Measurements from ENCODE around the gene SYNDIG1L. TPM values are rescaled to one million over a fixed set of nuclear protein-coding genes. Genes with fewer than 3 reads are reported as not detected.
A peak's percentile ranks its signal among the peaks of the same experiment; 100 is the strongest.

Gene SYNDIG1L
- total RNA-seq, 1 experiment from 2014 or later: 0.33 TPM

DNA sequence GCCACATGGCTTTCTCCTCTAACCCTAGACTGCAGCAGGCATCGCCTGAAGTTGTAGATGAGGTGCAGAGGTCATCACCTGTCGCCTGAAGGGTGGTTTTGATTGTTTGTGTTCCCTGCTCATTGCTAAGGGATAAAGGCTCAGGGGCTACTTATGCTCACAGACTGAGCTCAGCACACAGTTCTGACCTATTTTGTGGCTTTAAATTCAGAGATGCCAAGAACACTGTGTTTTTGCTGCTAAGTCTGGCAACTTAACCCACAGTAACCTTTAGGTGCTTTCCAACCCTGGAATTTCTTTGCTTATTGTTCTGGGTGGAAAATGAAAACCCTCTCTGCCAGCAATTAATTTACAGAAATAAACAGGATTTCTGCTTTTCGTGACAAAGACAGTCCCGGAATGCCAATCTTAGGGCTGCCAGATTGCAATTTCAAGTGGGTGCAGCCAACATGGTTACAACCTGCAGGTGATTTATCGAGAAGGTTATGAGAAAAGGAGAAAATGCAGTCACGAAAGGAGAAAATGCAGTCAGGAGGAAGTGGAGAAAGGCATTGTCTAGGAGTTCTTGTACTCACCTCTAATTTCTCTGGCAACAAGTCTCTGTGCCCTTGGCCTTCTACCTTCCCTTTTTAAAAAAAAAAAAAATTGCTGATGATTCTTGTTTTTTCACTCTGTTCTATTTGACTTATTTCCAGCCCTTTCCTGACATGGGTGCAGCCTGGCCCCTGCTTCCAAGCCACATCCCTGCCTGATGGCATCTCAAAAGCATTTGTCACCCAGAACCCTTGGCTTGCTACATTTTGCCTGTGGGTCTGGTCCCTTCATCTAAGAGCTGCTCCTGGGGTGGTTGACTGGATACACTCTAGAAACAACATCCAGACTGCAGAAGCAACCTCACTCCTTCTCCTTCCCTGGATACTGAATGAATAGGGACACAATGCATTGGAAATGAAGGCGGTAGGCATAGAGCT lies 43.8 kb upstream of the SYNDIG1L start:
- Histone ChIP-seq H3K23ac (ENCODE audit: insufficient read length, low read depth, low read length) (no peak overlapping the region), H4K91ac (ENCODE audit: insufficient read length, low read depth, low read length) (no peak overlapping the region), H3K9me3 (ENCODE audit: control insufficient read depth, low read depth, low read length) (no peaks in the 10 kb centered on the region), H3K4me2 (ENCODE audit: insufficient read depth, insufficient read length, low read length) (no peak overlapping the region), H4K5ac (ENCODE audit: insufficient read length, low read depth, low read length) (no peak overlapping the region), H3K23me2 (ENCODE audit: insufficient read length, low read depth, low read length, poor library complexity, severe bottlenecking) (no peaks in the 10 kb centered on the region), H2AK5ac (ENCODE audit: insufficient read length, low read length) (no peak overlapping the region), H3T11ph (ENCODE audit: low read length) (no peak overlapping the region), H2BK15ac (ENCODE audit: low read depth, low read length) (no peak overlapping the region), H4K20me1 (ENCODE audit: control insufficient read depth, insufficient read depth, insufficient read length) (no peaks in the 10 kb centered on the region), H3K4me1 (ENCODE audit: insufficient read depth, low read length) (no peaks in the 10 kb centered on the region), H3K18ac (ENCODE audit: insufficient read length, low read depth, low read length) (no peak overlapping the region), H4K8ac (replicated peaks; ENCODE audit: insufficient read length, low read depth, low read length) (no peak overlapping the region), H3K27ac (ENCODE audit: insufficient read length, low read depth, low read length) (no peak overlapping the region), H2BK12ac (ENCODE audit: insufficient read length, low read depth, low read length) (no peak overlapping the region), H2BK120ac (ENCODE audit: low read depth, low read length, poor library complexity, severe bottlenecking) (no peak overlapping the region), H2BK20ac (ENCODE audit: low read depth, low read length, poor library complexity, severe bottlenecking) (no peak overlapping the region), H3K79me2 (ENCODE audit: insufficient read depth, low read length) (no peaks in the 10 kb centered on the region), H2BK5ac (ENCODE audit: insufficient read length, low read length) (no peak overlapping the region), H3K56ac (ENCODE audit: insufficient read length, low read depth, low read length) (no peak overlapping the region), H3K27me3 (ENCODE audit: insufficient read depth, low read length) (no peaks in the 10 kb centered on the region), H3K9ac (ENCODE audit: extremely low read depth, insufficient read length, low read length) (no peak overlapping the region), H3K4ac (ENCODE audit: low read depth, low read length) (no peak overlapping the region), H2AFZ (ENCODE audit: low read length) (no peak overlapping the region), H3K14ac (ENCODE audit: insufficient read depth, low read length) (no peak overlapping the region), H3K79me1 (ENCODE audit: insufficient read depth, low read depth, low read length, poor library complexity, severe bottlenecking) (no peaks in the 10 kb centered on the region)
- H3K36me3 Mint-ChIP-seq (ENCODE audit: insufficient read depth in 1 of 3, low read depth in 3 of 3): peaks cover 3 to 28% (median 16%) of the 10 kb centered on the region in 3 experiments; a peak in 6 of 7 replicates
- no peak for DNase-seq
- H3K4me3 Mint-ChIP-seq: no peak overlapping the region
- peaks cover 2 to 14% of the 10 kb centered on the region in 2 experiments for H3K4me1 Mint-ChIP-seq
- peak overlapping the region in 1 of 3 experiments; percentile 3; a peak in 1 of 7 replicates for H3K27ac Mint-ChIP-seq
- no peak for TF ChIP-seq CTCF (conservative IDR thresholded peaks at IDR 0.05)
- no peaks in the 10 kb centered on the region for H3K27me3 Mint-ChIP-seq (ENCODE audit: low read depth)
- H3K9me3 Mint-ChIP-seq: no peaks in the 10 kb centered on the region
- WGBS (ENCODE audit: extremely low coverage, insufficient read length, low lambda C conversion rate): no CpG with 5 or more reads among the region's 7 CpGs
